Effector CD4-positive, alpha-beta T cell (primary cell): ENCODE measurements around the gene OTUD1.
"Not testable (repeated sequence)": the region's sequence is repeated elsewhere in the genome, so short reads cannot be mapped to it uniquely, and the experiment has no call there.

Experiments used
- DNase-seq: peaks from one replicate; pipeline ENCODE4 v3.0.0-alpha.2; 2020
- total RNA-seq: gene quantifications from one replicate; lab custom pipeline; 2026; lab: John Stamatoyannopoulos, UW

Gene OTUD1, protein sequence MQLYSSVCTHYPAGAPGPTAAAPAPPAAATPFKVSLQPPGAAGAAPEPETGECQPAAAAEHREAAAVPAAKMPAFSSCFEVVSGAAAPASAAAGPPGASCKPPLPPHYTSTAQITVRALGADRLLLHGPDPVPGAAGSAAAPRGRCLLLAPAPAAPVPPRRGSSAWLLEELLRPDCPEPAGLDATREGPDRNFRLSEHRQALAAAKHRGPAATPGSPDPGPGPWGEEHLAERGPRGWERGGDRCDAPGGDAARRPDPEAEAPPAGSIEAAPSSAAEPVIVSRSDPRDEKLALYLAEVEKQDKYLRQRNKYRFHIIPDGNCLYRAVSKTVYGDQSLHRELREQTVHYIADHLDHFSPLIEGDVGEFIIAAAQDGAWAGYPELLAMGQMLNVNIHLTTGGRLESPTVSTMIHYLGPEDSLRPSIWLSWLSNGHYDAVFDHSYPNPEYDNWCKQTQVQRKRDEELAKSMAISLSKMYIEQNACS
- 213 reads per million, percentile 93 among the genes with 10 or more reads in this experiment for total RNA-seq

DNA sequence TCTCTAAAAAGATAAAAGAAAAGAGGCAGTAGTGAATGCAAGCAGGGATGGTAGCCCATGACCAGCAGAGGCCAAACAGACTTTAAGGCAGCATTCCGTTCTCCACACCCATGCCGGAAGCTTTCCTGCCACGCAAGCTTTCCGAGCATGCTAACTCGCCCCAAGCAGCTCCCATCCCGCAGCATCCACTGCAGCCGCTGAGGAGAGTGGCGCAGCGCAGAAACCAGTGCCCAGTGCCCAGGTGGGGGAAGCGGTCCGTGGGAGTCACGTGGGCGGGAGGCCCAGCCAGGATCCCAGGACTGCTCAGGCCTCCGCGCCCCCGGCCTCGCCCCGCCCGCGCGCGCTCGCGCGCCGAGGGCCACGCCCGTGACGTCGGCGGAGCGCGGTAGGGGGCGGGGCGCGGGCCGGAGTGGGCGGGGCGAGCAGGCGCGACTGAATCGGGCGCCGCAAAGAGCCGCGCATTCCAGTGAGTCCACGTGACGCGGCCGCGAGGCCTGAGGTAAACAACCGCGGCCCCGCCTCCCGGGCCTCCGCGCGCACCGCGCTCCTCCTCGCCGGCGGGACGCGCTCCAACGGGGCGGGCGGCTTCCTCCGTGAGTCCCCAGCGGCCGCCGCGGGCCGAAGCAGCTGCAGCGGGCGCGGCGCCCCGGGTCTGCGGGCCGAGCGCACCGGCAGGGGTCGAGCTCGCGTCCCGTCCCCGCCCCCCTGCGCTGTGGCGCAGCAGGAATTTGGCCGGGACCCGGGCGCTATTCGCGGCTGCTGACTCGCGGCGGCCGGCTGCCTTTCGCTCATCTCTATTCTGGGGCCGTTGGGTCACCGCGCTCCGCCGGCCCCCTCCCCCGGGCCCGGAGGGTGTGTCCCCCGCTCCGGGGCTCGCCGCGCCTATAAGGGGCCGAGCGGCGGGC lies at the start of gene OTUD1:
OTUD1 (plus strand) TSS at position 529 of the 905 bp plus-strand sequence. CDS start 383 bp downstream, outside the sequence.
- DNase-seq, result peak; percentile 92

DNA sequence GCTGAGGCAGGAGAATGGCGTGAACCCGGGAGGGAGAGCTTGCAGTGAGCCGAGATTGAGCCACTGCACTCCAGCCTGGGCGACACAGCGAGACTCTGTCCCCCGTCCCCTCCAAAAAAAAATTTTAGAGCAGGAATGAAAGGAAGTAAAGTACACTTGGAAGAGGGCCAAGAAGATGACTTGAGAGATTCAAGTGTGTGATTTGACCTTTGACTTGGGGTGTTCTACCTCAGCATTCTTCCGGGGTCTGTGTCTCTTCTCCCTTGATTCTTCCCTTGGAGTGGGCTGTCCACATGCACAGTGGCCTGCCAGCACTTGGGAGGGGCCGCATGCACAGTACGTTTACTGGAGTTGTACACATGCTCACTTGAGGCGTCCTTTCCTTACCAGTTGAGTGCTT lies 48.5 kb upstream of the OTUD1 start:
- not testable (repeated sequence) for DNase-seq

DNA sequence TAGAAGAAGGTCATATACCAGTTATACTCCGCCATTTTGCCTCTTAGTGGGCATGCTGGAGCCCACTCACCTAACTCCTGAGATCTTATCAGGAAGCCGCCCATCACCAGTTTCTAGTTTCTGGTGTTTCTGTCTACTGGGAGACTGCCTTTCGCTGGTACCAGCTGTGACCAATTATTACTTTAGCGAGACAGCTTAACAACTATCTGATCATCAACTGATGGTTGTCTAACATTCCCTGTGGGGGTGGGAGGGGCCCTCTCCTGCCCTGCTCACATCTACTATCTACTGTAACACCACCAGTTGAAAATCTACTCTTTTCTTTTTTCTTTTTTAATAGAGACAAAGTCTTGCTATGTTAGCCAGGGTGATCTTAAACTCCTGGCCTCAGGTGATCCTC lies 48.1 kb upstream of the OTUD1 start:
- no peak for DNase-seq

DNA sequence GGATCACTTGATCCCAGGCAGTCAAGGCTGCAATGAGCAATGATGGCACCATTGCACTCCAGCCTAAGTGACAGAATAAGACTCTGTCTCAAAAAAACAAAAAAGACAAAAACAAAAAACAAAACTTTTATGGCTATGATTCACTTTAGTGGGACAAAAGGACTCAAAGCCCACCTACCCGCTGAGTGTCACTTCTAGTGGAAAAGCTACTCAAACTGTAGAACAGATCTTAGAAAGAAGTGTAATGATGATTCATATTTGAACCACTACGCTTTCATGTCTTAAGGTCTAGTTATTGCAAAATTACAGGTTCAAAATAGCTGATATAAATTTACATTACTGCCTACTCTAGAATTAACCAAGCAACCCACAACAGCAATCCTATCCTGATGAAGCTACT lies 47.1 kb upstream of the OTUD1 start:
- DNase-seq, result no peak

DNA sequence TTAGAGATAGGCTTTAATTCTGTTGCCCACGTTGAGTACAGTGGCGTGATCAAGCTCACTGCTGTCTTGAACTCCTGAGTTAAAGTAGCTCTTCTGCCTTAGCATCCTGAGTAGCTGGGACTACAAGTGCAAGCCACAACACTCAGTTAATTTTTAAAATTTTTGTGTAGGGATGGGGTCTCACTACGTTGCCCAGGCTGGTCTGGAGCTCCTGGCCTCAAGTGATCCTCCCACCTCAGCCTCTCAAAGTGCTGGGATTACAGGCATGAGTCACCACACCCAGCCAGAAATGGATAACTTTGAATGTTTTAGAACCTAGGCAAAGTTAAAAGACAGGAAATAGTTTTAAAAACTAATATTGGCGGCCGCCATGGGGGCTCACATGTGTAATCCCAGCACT lies 43.9 kb upstream of the OTUD1 start:
- DNase-seq, result no peak

DNA sequence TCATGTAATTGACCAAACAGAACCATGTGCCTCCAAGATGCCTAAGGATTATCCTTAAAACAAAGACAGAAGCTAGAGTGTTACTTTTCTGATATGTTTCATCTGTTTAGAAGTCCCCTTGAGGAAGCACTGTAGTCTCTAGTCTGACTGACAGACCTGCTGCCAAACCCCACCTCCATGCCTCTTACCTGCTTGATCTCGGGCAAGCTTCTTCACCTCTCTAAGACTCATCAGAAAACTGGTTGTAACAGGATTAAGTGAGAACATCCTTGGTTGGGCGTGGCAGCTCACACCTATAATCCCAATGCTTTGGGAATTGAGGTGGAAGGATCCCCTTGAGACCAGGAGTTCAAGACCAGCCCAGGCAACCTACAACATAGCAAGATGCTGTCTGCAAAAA lies 42.2 kb upstream of the OTUD1 start:
- no peak for DNase-seq

DNA sequence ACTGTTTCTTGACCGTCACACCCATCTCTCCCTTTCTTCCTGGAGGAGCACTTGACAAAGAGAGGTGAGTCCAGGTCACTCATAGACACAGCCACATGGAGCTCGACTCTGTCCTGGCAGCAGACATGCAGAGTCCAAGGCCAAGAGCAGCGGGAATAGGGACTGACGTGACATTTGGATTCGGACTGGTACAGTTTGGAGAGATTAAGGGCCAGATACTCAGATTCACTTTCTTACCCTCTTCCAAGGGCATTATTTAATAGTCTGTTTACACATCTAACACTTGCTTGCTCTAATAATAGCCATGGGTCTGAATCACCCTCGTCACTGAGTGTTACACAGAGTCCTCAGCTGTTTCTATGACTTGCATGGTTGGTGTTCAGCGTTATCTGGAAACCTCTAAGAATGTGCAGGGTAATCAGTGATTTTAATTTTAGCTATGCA lies 39.2 kb upstream of the OTUD1 start:
- no peak for DNase-seq

DNA sequence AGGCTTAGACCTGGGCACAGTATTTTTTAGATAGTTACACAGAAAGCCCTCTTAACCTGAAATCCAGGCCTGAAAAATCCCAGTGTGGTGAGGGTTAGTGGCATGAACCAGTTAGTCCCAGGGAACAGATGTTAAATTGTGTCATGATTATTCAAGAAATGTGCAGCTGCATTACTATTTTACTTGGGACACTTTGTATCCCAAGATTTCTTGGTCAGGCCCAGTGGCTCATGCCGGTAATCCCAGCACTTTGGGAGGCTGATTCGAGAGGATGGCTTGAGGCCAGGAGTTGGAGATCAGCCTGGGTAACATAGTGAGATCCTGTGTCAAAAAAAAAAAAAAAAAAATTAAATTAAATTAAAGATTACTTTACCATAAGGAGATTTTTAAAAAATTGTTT lies 36.0 kb upstream of the OTUD1 start:
- DNase-seq, result no peak

DNA sequence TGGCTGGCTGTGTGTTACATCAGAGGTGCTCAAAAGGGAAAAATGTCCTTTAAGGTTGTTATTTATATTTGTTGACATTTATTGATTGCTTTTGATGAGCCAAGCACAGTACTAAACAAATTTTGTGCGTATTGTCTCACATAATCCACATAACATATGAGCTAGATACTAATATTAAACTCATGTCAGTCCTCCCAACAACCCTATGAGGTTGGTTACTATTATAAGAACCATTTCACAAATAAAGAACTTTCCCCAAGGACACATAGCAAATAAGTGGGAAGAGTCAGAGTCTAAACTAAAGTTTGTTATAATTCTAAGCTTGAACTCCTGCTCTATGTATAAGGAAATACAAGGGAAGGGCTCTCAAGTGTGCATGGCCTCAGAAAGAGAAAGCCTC lies 35.6 kb upstream of the OTUD1 start:
- DNase-seq, result no peak

DNA sequence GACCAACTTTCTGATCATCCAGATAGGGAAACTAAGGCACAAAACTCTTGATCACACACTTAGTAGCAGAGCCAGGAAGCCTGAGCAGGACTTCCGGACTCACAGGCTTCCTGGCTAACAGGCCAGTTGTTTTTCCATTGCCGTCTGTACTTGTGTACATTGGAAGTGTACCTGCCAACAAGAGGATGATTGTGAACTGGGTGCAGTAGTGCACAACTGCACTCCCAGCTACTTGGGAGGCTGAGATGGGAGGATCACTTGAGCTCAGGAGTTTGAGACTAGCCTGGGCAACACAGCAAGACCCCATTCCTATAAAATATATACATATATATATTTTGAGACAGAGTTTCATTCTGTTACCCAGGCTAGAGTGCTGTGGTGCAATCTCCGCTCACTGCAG lies 35.2 kb upstream of the OTUD1 start:
- no peak for DNase-seq

DNA sequence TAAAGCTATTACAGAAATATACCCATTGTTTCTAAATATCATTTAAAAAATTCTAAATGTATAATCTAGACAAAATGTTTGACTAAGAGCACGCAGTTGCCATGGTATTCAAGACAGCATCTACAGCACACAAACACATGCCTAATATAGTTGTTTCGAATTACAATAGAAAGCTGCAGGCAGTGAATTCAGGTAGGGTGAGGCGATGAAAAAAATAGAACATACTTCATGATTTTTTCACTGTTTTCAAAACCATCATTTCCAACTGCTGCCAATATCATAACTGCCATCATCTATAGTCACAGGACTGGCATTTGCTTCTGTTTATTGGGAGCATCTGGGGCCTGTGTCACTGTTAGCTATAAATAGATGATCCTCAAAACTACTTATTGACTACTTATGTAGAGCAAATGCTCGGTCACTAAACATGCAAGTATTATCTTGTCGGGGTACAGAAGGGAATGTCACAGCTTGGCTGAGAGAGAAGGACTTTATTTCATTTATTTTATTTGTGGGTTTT lies 34.4 kb upstream of the OTUD1 start:
- DNase-seq, result no peak

DNA sequence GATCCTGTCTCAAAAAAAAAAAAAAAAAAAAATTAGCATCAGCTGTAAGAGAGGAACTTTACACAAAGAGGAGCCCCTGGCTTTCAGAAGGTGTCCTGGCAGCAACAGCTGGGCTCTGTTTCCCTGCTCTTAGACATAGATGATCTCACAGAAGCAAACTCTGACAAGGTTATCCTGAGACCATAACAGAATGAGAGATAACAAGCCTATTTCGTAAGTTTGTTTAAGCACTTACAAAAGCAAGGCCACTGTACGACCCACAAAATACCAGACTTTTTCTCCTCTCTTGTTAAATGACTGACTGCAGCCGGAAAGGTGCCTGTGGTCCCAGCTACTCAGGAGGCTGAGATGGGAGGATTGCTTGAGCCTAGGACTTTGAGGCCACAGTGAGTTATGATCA lies 33.3 kb upstream of the OTUD1 start:
- no peak for DNase-seq

DNA sequence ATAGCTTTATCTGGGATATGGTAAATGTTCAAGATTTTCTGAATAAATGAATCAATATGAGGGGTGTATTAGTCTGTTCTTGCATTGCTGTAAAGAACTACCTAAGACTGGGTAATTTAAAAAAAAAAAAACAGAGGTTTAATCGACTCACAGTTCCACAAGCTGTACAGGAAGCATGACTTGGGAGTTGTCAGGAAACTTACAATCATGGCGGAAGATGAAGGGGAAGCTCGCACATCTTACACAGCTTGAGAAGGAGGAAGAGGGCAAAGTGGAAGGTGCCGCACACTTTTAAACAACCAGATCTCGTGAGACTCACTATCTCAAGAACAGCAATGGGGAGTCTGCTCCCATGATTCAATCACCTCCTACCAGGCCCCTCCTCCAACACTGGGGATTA lies 32.5 kb upstream of the OTUD1 start:
- DNase-seq, result no peak

DNA sequence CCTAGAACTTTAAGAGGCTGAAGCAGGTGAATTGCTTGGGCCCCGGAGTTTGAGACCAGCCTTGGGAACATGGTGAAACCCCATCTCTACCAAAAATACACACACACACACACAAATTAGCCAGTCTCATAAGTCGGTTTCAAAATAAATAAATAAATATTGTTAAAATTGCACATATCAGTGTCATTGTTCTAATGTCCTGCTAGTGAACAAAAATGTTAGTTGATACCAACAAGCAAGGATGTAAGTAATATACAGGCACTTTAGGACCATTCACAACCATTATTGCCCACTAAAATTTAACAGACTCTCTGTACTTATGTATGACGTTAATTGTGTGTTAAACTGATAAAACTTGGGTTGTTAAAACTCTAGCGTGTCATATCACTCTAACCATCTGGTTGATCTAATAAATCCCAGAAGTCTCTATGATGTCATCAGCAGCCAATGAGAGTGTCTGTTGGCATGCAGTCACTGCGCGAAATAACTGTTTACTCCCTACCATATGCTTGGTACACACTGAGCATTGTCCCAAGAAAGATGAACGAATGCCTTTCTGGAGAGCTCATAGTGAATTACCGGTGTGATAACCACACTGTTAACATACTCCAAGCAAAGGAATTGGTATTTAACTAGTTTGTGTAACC lies 30.4 kb upstream of the OTUD1 start:
- no peak for DNase-seq

DNA sequence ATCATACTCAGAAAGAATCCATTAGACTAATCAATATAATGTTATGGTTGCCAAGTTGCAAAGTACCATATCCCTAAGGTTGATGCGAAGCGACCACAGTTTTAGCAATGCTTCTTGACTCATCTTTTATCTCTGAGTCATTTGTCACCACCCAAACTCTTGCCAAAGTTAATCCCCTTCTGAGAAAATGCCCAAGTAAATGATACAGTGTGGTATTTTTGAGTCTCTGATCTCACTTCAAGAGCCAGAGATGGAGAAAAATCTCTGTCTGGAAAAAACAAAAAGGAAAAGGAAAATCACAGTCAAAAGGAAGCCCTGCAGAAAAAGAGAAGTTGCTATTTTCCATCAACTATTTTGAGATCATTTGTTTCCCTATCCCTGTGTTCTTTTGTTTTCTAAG lies 26.7 kb upstream of the OTUD1 start:
- DNase-seq, result no peak

DNA sequence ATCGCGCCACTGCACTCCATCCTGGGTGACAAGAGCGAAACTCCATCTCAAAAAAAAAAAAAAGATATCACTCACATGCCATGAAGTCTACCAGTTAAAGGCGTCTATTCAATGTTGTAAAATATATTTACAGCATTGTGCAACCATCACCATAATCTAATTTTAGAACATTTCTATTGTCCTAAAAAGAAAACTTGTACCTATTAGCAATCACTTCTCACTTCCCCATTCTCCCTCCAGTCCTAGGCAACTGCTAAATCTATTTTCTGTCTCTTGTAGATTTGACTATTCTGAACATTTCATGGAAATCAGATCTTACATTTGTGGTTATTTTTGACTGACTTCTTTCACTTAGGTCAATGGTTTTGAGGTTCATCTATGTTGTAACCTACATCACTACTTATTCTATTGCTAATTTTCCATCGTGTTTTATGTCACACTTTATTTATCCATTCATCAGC lies 25.2 kb upstream of the OTUD1 start:
- no peak for DNase-seq

DNA sequence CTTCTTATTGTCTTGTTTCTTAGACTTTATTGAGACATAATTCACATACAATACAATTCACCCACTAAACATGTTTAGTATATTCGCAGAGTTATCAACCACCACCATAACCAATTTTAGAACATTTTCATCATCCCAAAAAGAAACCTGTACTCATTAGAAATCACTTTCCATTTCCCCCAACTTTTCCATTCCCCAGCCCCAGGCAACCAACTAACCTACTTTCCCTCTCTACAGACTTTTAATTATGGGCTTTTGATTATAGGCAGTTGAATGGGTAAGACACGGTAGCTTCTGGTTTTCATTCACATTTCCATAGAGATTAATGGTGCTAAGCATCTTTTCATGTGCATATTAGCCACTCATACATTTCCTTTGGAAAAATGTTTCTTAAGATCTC lies 24.2 kb upstream of the OTUD1 start:
- DNase-seq, result no peak

DNA sequence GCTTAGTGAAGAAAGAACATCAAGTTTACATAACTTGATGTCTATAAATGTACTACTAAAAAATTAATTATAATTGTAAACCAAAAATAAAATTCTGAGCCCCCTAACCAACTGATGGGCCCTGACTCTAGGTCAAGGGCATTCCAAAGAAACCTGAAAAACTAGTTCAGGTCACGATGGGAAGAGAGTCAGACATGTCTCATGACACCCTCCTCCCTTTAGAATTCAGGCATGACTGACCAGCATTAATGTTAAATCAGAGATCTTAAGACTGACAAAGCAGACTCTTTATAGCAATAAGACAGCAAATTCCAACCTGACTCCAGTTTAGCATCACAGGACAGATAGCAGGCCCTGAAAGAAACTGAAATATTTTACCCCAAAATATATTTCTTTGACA lies 21.6 kb upstream of the OTUD1 start:
- no peak for DNase-seq

DNA sequence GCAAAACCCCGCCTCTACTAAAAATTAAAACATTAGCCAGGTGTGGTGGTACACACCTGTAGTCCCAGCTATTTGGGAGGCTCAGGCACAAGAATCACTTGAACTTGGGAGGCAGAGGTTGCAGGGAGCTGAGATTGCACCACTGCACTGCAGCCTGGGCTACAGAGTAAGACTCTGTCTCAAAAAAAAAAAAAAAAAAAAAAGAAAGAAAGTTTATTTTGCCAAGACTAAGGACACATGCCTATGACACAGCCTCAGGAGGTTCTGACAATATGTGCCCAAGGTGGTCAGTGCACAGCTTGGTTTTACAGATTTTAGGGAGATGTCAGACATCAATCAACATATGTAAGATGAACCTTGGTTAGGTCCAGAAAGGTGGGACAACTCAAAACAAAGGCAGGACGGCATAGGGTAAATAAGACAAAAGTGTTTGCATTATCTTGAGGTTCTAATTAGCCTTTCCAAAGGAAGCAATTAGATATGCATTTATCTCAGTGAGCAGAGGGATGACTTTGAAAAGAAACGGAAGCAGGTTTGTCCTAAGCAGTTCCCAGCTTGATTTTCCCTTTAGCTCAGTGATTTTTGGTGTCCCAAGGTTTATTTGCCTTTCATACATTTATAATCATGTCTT lies 20.7 kb upstream of the OTUD1 start:
- no peak for DNase-seq

DNA sequence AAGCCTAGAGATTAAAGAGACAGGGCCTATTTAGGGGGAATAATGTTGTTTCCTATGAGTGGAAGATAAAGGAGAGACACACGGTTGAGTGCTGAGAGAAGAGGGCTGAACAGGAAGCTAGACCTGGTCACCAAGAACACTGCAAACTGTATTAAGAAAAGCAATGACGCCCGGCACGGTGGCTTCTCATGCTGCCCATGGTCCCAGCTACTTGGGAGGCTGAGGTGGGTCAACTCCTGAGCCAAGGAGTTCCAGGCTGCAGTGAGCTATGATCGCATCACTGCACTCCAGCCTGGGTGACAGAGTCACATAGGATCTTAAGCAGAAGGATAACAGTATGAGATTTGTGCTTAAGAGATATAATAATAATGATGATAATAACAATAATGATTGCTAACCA lies 19.7 kb upstream of the OTUD1 start:
- DNase-seq, result no peak

DNA sequence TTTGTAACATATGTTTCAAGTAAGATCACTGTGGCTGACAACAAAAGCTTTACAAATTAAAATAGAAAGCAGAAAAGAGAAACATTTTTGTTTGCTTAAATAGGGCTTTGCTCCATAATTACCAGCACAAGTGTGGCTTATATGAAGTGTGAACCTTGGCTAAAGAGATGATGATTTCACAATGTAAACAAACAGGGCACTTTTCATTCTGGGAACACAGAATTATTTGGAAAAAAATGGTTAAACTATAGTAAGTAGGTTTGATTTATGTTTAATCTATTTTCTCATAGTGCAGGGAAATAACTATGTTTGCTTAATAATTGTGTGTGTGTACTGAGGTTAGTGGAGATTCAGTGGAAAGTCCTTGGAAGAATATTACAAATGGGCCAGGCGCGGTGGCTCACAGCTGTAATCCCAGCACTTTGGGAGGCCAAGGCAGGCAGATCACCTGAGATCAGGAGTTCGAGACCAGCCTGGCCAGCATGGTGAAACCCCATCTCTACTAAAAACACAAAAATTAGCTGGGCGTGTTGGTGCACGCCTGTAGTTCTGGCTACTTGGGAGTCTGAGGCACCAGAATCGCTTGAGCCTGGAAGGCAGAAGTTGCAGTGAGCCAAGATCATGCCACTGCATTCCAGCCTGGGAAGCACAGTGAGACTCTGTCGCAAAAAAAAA lies 19.1 kb upstream of the OTUD1 start:
- DNase-seq, result no peak

DNA sequence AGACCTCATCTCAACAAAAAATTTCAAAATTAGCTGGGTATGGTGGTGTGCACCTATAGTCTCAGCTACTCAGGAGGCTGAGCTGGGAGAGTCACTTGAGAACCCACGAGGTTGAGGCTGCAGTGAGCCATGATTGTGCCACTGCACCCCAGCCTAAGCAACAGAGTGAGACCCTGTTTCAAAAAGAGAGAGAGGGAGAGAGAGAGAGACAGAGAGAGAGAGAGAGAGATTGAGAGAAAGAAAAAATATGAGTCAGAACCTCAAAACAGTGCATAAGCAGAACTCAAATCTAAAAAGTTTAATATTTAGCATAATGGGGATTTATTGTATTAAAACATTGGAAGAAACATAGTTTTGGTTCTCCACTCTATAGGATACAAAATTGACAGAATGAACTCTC lies 17.5 kb upstream of the OTUD1 start:
- DNase-seq, result no peak
